ENCODE data around the gene PKD2.
"Not testable (repeated sequence)": the region's sequence is repeated elsewhere in the genome, so short reads cannot be mapped to it uniquely, and the experiment has no call there.

PKD2 gene

DNA sequence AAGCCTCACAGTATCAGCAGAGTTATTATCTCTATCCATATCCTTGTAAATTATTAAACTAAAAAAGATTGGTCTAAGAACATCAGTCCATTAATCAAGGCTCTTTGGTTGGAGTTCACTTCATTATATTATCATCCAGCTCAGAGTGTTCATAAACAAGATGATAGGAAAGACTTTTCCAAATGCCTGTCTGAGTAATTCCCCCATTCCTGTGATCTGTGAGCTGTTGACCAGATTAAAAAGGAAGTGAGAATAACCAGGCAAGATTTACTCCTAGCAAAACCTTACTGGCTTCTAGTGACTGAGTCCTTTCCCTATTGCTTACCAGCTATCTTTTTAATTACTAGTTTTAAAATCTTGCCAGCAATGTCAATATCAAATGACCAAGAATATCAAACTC lies 14.9 kb downstream of the PKD2 start:
- Histone ChIP-seq H3K9me3 (replicated peaks; ENCODE audit: insufficient read depth, low read length) (no peaks in the 10 kb centered on the region), H4K20me1 (ENCODE audit: insufficient read depth, low read length) (no peaks in the 10 kb centered on the region), H3K9me2 (replicated peaks; ENCODE audit: insufficient read depth, low read length) (no peaks in the 10 kb centered on the region), H2AFZ (ENCODE audit: low read length) (no peak overlapping the region), H3K27ac (ENCODE audit: low read length) (no peak overlapping the region), H3K4me3 (ENCODE audit: low read length) (no peak overlapping the region), H3F3A (ENCODE audit: insufficient read depth, low read length) (peaks cover 3% of the 10 kb centered on the region; the same call in 1 of the 2 replicates), H3K4me1 (ENCODE audit: low read length) (peaks cover 4% of the 10 kb centered on the region), H3K9ac (ENCODE audit: low read length) (no peak overlapping the region), H3K4me2 (ENCODE audit: low read depth, low read length) (no peak overlapping the region), H3K79me2 (ENCODE audit: low read length) (0 out of 2 replicates have a peak, but pooled peaks cover 4% of the 10 kb centered on the region), H3K27me3 (replicated peaks; ENCODE audit: insufficient read depth, low read length) (no peaks in the 10 kb centered on the region), H3K36me3 (replicated peaks; ENCODE audit: insufficient read depth, low read length) (no peaks in the 10 kb centered on the region)
- TF ChIP-seq EZH2 (optimal IDR thresholded peaks at IDR 0.05; ENCODE audit: low read depth, low read length): no peak
- TF ChIP-seq CTCF (IDR thresholded peaks at IDR 0.05; ENCODE audit: low read length): no peak
- no peak for TF ChIP-seq EZH2phosphoT487 (IDR thresholded peaks at IDR 0.05; ENCODE audit: low read length)
- DNase-seq: no peak

DNA sequence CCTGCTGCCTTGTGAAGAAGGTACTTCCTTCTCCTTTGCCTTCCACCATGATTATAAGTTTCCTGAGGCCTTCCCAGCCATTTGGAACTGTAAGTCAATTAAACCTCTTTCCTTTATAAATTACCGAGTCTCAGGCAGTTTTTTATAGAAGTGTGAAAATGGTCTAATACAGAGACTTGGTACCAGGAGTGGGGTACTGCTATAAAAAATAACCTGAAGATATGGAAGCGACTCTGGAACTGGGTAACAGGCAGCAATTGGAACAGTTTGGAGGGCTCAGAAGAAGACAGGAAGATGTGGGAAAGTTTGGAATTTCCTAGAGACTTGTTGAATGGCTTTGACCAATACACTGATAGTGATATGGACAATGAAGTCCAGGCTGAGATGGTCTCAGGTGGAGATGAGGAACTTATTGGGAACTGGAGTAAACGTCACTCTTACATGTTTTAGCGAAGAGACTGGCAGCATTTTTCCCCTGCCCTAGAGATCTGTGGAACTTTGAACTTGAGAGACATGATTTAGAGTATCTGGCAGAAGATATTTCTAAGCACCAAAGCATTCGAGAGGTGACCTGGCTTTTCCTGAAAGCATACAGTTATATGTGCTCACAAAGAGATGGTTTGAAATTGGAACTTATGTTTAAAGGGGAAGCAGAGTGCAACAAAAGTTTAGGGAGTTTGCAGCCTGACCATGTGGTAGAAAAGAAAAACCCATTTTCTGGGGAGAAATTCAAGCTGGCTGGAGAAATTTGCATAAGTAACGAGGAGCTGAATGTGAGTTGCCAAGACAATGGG lies 18.6 kb downstream of the PKD2 start:
- Histone ChIP-seq H3F3A (ENCODE audit: insufficient read depth, low read length) (peaks cover 19% of the 10 kb centered on the region), H3K4me1 (ENCODE audit: low read length) (peaks cover 36% of the 10 kb centered on the region)
- H2AFZ ChIP-seq (ENCODE audit: low read length); H3K9me3 ChIP-seq (replicated peaks; ENCODE audit: insufficient read depth, low read length); H3K27me3 ChIP-seq (replicated peaks; ENCODE audit: insufficient read depth, low read length); DNase-seq; H3K4me2 ChIP-seq (ENCODE audit: low read depth, low read length); H3K4me3 ChIP-seq (ENCODE audit: low read length); H3K9ac ChIP-seq (ENCODE audit: low read length); H3K36me3 ChIP-seq (replicated peaks; ENCODE audit: insufficient read depth, low read length); H4K20me1 ChIP-seq (ENCODE audit: insufficient read depth, low read length); H3K9me2 ChIP-seq (replicated peaks; ENCODE audit: insufficient read depth, low read length); H3K79me2 ChIP-seq (ENCODE audit: low read length); H3K27ac ChIP-seq (ENCODE audit: low read length): not testable (repeated sequence)

DNA sequence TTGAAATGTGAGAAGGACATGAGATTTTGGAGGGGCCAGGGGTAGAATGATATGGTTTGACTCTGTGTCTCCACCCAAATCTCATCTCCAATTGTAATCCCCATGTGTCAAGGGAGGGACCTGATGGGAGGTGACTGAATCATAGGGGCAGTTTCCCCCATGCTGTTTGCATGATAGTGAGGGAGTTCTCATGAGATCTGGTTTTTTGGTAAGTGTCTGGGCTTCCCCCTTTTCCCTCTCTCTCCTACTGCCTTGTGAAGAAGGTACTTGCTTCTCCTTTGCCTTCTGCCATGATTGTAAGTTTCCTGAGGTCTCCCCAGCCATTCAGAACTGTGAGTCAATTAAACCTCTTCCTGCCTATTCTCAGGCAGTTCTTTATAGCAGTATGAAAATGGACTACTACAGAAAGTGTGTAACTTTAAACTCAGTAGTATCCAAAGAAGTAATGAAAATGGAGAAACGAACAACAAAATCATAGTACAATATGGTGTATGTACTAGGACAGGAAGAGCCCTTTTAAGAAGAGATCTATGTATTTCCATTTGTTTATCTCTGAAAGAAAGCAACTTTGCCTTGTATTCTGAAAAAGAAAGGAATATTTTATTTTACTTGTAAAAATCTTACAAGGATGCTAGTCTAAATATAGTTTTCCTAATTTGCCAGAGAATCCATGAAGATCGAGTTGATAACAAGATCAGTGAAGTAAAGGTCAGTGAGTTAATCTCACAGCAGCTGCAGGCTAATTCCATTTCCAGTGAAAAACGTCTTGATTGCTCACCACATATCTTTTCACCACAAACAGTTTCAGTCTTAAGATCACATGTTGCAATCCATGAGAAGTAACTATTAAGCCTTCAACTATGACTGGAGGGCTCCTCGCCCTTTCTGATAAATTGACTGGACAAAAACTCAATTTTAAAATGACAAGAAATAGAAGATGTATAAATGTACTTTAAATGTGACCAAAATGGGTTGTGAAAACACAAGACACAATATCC lies 20.5 kb downstream of the PKD2 start:
- peak overlapping the region; percentile 25; the same call in 1 of the 2 replicates for H3K27ac ChIP-seq (ENCODE audit: low read length)
- H3K9ac ChIP-seq (ENCODE audit: low read length): no peak overlapping the region

More for the DNA sequence above, 20.5 kb downstream of the PKD2 start:
- H3K27me3 ChIP-seq (replicated peaks; ENCODE audit: insufficient read depth, low read length): no peaks in the 10 kb centered on the region
- TF ChIP-seq EZH2phosphoT487 (IDR thresholded peaks at IDR 0.05; ENCODE audit: low read length) (no peak), EZH2 (optimal IDR thresholded peaks at IDR 0.05; ENCODE audit: low read depth, low read length) (no peak), CTCF (IDR thresholded peaks at IDR 0.05; ENCODE audit: low read length) (no peak)
- DNase-seq: peak; percentile 71
- no peaks in the 10 kb centered on the region for H3K9me2 ChIP-seq (replicated peaks; ENCODE audit: insufficient read depth, low read length)
- H3K79me2 ChIP-seq (ENCODE audit: low read length): no peaks in the 10 kb centered on the region
- H3F3A ChIP-seq (ENCODE audit: insufficient read depth, low read length): peaks cover 22% of the 10 kb centered on the region
- peaks cover 44% of the 10 kb centered on the region for H3K4me1 ChIP-seq (ENCODE audit: low read length)
- no peak overlapping the region for H3K4me3 ChIP-seq (ENCODE audit: low read length)
- H3K36me3 ChIP-seq (replicated peaks; ENCODE audit: insufficient read depth, low read length): no peaks in the 10 kb centered on the region
- H3K4me2 ChIP-seq (ENCODE audit: low read depth, low read length): peak overlapping the region; percentile 44
- no peak overlapping the region for H2AFZ ChIP-seq (ENCODE audit: low read length)
- no peaks in the 10 kb centered on the region for H4K20me1 ChIP-seq (ENCODE audit: insufficient read depth, low read length)
- no peaks in the 10 kb centered on the region for H3K9me3 ChIP-seq (replicated peaks; ENCODE audit: insufficient read depth, low read length)

Data from MM.1S (cell line).